Panc1 (cell line): ENCODE measurements around the gene CCDC192.

ENCODE experiments used
- CTCF ChIP-seq: fragments of 450-650 bp; IDR thresholded peaks from 2 replicates; pipeline ENCODE4 v1.5.1; 2017; ENCODE audit warnings: mild to moderate bottlenecking
- POLR2AphosphoS5 ChIP-seq: IDR thresholded peaks from 2 replicates; pipeline ENCODE4 v1.6.1; 2012; ENCODE audit warnings: mild to moderate bottlenecking, low read depth, low read length, moderate library complexity
- REST ChIP-seq, 2 experiments: IDR thresholded peaks; 2 replicates each; pipeline ENCODE4 v1.6.1; 2011 to 2012; ENCODE audit warnings: low read depth in 2 of 2, control low read depth in 1 of 2, low read length in 1 of 2, mild to moderate bottlenecking in 1 of 2, moderate library complexity in 1 of 2; ENCODE audit not compliant: insufficient read depth in 1 of 2
- SIN3A ChIP-seq: IDR thresholded peaks from 2 replicates; pipeline ENCODE4 v1.6.1; 2012; ENCODE audit warnings: low read depth, mild to moderate bottlenecking, low read length, moderate library complexity, borderline replicate concordance; ENCODE audit not compliant: insufficient read depth
- TCF7L2 ChIP-seq: IDR thresholded peaks from 2 replicates; pipeline ENCODE4 v1.6.1; 2011; ENCODE audit warnings: mild to moderate bottlenecking, low read depth, low read length, inconsistent platforms

GRCh38 chr5:127893232-127893631, 190.0 kb downstream of the CCDC192 start:
- TF ChIP-seq CTCF (no peak), POLR2AphosphoS5 (no peak), TCF7L2 (no peak), SIN3A (no peak), REST (IDR thresholded peaks at IDR 0.05; ENCODE audit: insufficient read depth in 1 of 2, low read depth in 2 of 2, low read length in 1 of 2) (no peak)
